Spleen (tissue), 7 donors: ENCODE measurements around the gene FUT3.

Source experiments
- CTCF ChIP-seq, 11 experiments: fragments of 200-600 bp in 7 of 11; fragments of 450-650 bp in 4 of 11; sonication (generic) in 4 of 11; IDR thresholded peaks in 8 of 11; conservative IDR thresholded peaks in 3 of 11; 1 replicate in 7 of 11; 2 replicates in 4 of 11; pipeline versions ENCODE4 v1.4.0 to v1.8.0; 2016 to 2021; ENCODE audit warnings: antibody characterized with exemption in 11 of 11, inconsistent platforms in 4 of 11, mild to moderate bottlenecking in 1 of 11
- POLR2A ChIP-seq, 3 donors: fragments of 450-650 bp; IDR thresholded peaks; one replicate each; pipeline ENCODE4 v1.5.1; 2017; ENCODE audit warnings: antibody characterized with exemption in 3 of 3, mild to moderate bottlenecking in 1 of 3
- POLR2AphosphoS5 ChIP-seq, 3 donors: sonication (generic); formaldehyde crosslinking; IDR thresholded peaks; one replicate each; pipeline ENCODE4 v1.5.1; 2017; ENCODE audit warnings: antibody characterized with exemption in 3 of 3
- donor health status: DM: no; HTN: no; CAD: no; lungs with moderate emphysema.
- donor health status: DM: no; HTN: no; CAD: no.
- donor health status: DM: no; HTN: no; CAD: no.

GRCh38 chr19:5880196-5880595 is 28.9 kb upstream of the FUT3 start:
- no peak for TF ChIP-seq CTCF (IDR thresholded peaks at IDR 0.05 in 8 of 11, conservative IDR thresholded peaks at IDR 0.05 in 3 of 11)
- no peak for TF ChIP-seq POLR2A (IDR thresholded peaks at IDR 0.05)
- TF ChIP-seq POLR2AphosphoS5 (IDR thresholded peaks at IDR 0.05): no peak
